SIG-M5 treated with dmso at 0.1 percent for 504 hours (cell line): Measurements from ENCODE around the gene CHSY1.
"Not testable (repeated sequence)": the region's sequence is repeated elsewhere in the genome, so short reads cannot be mapped to it uniquely, and the experiment has no call there.

Source experiments
- DNase-seq: peaks from one replicate; lab custom pipeline; 2025; ENCODE audit not compliant: unreplicated experiment; lab: John Stamatoyannopoulos, UW

CHSY1 gene

GRCh38 chr15:101138086-101138660 is 113.7 kb downstream of the CHSY1 start:
- DNase-seq = no peak

DNA sequence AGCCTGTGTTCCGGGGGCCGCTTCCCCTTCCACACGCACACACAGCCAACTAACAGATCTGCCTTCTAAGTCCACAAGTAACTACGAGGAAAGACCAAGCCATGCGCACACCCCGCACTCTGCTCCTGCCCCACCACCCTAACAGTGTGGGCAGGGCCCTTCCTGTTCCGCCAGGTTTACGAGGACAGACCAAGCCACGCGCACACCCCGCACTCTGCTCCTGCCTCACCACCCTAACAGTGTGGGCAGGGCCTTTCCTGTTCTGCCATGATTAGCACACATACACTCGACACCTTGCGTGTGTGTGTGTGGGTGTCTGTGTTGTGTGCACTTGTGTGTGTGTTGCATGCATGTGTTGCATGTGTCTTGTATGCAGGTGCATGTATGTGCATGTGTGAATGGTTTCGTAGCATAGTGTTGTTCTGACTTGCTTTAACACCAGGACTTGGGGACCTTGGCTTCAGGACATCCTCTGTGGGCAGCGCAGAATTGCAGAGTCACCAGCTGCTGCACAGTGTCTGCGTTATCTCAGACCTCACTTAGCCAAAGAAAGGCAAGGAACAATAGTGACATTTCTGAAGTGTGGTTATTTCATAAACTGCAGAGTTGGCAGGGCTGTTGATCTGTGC is 114.4 kb downstream of the CHSY1 start:
- DNase-seq = peak; percentile 18

GRCh38 chr15:101136381-101137268 is 115.2 kb downstream of the CHSY1 start:
- no peak for DNase-seq

DNA sequence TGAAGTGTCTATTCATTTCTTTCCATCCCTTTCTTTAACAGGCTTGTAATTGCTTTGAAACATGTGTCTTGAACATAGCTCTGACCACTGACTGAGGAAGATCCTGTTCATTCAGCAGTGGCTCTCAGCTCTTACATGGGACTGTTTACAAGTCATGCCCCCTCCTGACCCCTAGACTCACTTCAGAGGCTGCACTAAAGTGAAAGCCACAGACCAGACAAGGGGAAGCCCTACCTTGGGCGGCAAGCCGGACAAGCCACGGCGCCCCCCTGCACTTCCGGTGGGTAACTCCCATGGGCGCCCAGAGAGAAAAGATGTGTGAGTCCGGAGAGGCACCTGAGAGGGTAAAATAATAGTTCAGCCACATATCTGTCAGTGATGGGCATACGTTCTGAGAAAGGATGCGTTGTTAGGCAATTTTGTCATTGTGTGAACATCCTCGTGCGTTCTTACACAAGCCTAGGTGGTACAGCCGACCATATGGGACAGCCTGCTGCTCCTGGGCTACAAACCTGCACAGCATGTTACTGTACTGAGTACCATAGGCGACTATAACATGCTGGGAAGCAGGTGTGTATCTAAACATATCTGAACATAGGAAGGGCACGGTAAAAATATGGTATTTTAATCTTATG is 116.2 kb downstream of the CHSY1 start:
- DNase-seq = no peak

- no peak for DNase-seq
These were observed 117.1 kb downstream of the CHSY1 start for GRCh38 chr15:101134780-101135179.

- DNase-seq = no peak
These were observed 118.0 kb downstream of the CHSY1 start for GRCh38 chr15:101133751-101134261.

DNA sequence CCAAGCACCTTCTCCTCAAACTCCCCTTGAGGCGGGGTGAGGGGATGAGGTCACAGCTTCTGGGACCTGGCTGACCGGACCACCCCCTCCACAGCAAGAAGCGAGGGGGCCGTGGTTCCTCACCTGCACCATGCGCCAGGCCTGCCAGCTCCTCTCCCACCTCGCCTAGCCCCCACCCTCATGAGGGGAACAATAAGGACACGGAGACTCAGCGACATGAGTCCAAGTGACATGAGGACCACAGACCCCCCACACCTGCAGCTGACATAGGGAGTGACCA is 118.7 kb downstream of the CHSY1 start:
- no peak for DNase-seq

- DNase-seq = no peak
These were observed 119.3 kb downstream of the CHSY1 start for GRCh38 chr15:101132390-101133180.

GRCh38 chr15:101131489-101132389 is 120.1 kb downstream of the CHSY1 start:
- peak; percentile 16 for DNase-seq

DNA sequence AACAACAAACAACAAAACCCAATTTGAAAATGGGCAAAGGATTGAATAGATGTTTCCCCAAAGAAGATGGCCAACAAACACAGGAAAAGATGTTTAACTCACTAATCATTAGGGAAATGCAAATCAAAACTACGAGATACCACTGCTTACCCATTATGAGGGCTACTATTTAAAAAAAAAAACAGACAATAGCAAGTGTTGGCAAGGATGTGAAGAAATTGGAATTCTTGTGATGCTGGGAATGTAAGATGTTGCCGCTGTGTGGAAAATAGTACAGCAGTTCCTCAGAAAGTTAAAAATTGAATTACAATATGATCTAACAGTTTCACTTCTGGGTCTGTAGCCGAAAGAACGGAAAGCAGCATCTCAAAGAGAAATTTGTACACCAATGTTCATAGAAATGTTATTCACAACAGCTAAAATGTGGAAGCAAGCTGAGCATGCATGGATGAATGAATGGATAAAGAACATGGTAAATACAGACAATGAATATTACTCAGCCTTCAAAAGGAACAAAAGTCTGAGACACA is 121.9 kb downstream of the CHSY1 start:
- DNase-seq = no peak

DNA sequence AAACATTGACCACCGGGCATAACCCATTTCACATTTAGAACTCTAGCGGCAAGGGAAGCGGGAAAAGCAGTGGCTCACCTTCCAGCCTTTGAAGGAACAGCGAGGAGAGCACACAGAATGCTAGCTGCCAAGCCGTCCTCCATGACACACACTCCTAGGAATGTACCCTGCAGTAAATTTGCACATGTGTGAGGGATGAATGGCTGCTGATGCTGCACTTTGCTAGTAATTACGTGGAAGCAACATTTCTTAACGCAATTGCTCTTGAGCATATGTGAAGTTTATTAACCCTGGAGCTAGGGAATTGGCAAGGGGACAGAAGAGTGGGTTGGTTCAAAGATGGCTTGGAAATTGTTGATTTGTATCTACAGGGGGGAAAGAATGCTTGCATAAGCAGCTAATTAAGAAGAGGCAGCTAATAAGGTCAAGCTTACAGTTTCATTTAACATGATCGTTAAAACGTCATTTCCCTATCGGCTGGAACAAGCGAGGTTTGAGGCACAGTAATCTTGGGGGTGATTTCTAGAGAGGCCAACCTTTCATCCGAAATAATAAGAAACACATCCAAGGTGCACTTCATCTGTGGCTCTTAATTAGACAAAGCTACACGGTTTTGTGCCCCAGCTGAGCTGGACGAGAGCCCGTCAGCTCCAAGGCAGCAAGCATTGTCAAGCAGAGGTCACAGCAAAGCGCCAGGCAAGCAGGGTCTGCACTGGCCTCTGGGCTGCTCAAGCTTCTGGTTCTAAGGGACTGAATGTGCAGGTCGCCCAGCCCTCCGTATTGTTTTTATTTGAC is 123.4 kb downstream of the CHSY1 start:
- DNase-seq = no peak

DNA sequence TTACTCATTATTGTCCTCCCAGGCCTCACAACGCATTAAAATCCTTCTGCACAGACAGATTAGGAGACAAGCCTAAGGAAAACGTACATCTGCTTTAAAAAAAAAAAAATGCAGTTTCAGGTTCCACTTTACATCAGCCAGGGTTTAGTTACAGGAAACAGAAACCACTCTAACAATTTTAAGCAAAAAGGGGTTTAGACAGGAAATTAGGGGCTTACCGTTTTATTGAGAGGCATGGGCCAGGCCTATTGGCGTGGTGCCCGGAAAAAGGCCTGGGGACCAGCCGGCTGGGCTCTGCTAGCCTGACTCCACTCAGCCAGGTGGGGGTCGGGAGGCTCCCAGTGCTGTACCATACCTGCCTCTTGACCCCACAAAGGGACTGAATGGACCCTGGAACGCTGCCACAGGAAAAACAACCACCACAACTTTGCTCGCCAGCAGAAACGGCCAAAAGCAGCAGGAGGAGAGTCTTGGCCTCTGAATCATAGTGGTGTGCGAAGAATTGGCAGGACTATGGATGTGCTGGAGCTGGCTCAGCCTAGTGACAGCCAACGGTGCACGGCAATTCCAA is 124.3 kb downstream of the CHSY1 start:
- DNase-seq = peak; percentile 70

GRCh38 chr15:101126618-101127505 is 125.0 kb downstream of the CHSY1 start:
- no peak for DNase-seq

GRCh38 chr15:101125881-101126428 is 125.9 kb downstream of the CHSY1 start:
- DNase-seq = not testable (repeated sequence)
